HepG2 (cell line): ENCODE results near the gene EEF1A2. TPM values are rescaled to one million over a fixed set of nuclear protein-coding genes. Genes with fewer than 3 reads are reported as not detected.

Source experiments
- ELF3 ChIP-seq: IDR thresholded peaks from 2 replicates; pipeline ENCODE4 v1.6.1; 2016; ENCODE audit warnings: missing genetic modification reagents, missing compliant biosample characterization
- HNF1B ChIP-seq: sonication (generic); formaldehyde crosslinking; IDR thresholded peaks from 2 replicates; pipeline ENCODE4 v1.5.1; 2020; ENCODE audit warnings: mild to moderate bottlenecking, moderate library complexity, missing genetic modification reagents
- PHF20 ChIP-seq: sonication (generic); formaldehyde crosslinking; IDR thresholded peaks from 2 replicates; pipeline ENCODE4 v1.5.0; 2020; ENCODE audit warnings: mild to moderate bottlenecking, missing genetic modification reagents
- PRDM4 ChIP-seq: sonication (generic); formaldehyde crosslinking; IDR thresholded peaks from 2 replicates; pipeline ENCODE4 v1.9.0; 2021; ENCODE audit warnings: missing genetic modification reagents, borderline replicate concordance
- ZNF280D ChIP-seq: sonication (generic); formaldehyde crosslinking; IDR thresholded peaks from 2 replicates; pipeline ENCODE4 v1.5.1; 2020; ENCODE audit warnings: mild to moderate bottlenecking, missing genetic modification reagents
- ZNF607 ChIP-seq: sonication (generic); formaldehyde crosslinking; IDR thresholded peaks from 2 replicates; pipeline ENCODE4 v1.5.1; 2020; ENCODE audit warnings: missing genetic modification reagents, mild to moderate bottlenecking, borderline replicate concordance
- ZNF609 ChIP-seq: sonication (generic); formaldehyde crosslinking; IDR thresholded peaks from 2 replicates; pipeline ENCODE4 v1.4.0; 2020; ENCODE audit warnings: mild to moderate bottlenecking, missing genetic modification reagents, borderline replicate concordance
- ZNF646 ChIP-seq: sonication (generic); formaldehyde crosslinking; IDR thresholded peaks from 2 replicates; pipeline ENCODE4 v1.9.0; 2021; ENCODE audit warnings: mild to moderate bottlenecking, missing genetic modification reagents
- polyA plus RNA-seq, 8 experiments: library from polyadenylated mRNA; depleted of rRNA in 3 of 8; stranded (reverse) in 7 of 8; unstranded in 1 of 8; fragments of >200 nt; fragmentation: Illumina TruSeq in 4 of 8; extraction: Trizol in 4 of 8; gene quantifications; 2 replicates each; pipeline versions ENCODE4 v1.2.1 to v1.2.3, GENCODE V29; 2011 to 2016; ENCODE audit warnings: low read depth in 4 of 8, missing spikeins in 1 of 8, mixed read lengths in 1 of 8; ENCODE audit not compliant: insufficient read depth in 1 of 8
- total RNA-seq, 5 experiments: library from RNA; depleted of rRNA; stranded (reverse); fragments of >200 nt; fragmentation: Illumina TruSeq; extraction: Trizol; gene quantifications; 2 replicates each; pipeline ENCODE4 v1.2.3, GENCODE V29; 2016; ENCODE audit warnings: low read depth in 1 of 5

EEF1A2 gene
- total and polyA plus RNA-seq, 2 of the 13 experiments (the other 11 are each of a cell fraction or from before 2014, with no cell fraction given) = 0.44 to 0.87 TPM

- TF ChIP-seq PRDM4 (CRISPR knock-in tag) (no peak), ZNF646 (no peak), PHF20 (peak; percentile 77; the same call in 1 of the 2 replicates), ELF3 (CRISPR knock-in tag) (peak; percentile 87; the same call in 1 of the 2 replicates), ZNF609 (peak; percentile 25; the same call in 1 of the 2 replicates), ZNF280D (CRISPR knock-in tag) (peak; percentile 96), ZNF607 (CRISPR knock-in tag) (peak; percentile 63; the same call in 1 of the 2 replicates), HNF1B (peak; percentile 91)
Observed at GRCh38 chr20:63537525-63538203, 38.8 kb upstream of the EEF1A2 start (continued).
